GM19372 (cell line): ENCODE data around the gene SPOCK2.

Source experiments
- ATAC-seq: cut with Tn5 transposase; IDR thresholded peaks from one replicate; pipeline ENCODE4 v1.9.1; 2021; ENCODE audit warnings: mild to moderate bottlenecking, low read depth, moderate library complexity; ENCODE audit not compliant: unreplicated experiment

Gene SPOCK2

DNA sequence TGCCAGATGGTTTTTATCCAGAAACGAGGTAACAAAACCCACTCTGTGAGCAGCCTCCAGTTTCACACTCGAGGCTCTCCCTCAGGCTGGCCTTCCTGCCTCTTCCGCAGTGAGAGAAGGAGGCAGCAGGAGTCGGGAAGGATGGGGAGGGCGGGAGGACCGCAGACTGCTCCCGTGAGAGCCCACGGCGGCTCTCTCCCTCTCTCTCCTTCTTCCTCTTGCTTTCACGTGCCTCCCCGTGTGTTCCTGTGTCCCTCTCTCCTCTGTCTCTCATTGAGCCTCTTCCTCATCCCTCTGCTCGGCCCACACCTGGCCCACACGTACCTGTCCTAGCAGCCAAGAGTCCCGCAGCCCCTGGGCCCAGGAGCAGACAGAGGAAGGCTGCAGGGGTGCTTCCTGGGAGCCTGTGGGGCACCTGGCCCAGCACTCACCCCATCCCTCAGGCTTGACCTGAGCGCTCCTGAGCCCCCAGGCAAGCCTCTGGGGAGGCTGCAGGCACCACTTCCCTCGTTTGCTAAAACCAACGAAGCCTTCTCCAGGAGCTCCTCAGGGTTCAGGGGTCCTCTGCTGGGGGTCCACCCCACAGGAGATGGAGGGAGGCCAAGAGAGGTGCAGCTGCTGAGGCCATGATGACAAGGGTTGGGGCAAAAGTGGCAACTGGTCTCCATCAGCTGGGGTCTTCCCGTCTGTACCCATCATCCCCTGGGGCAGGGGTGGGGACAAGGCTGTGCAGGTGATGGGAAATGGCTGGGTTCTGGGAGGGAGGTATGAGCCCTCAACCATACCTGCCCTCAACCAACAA is 13.6 kb downstream of the SPOCK2 start:
- no peak for ATAC-seq

- ATAC-seq = no peak
Observed at GRCh38 chr10:72073708-72074573, 14.4 kb downstream of the SPOCK2 start.

GRCh38 chr10:72072639-72073038 is 15.7 kb downstream of the SPOCK2 start:
- no peak for ATAC-seq

DNA sequence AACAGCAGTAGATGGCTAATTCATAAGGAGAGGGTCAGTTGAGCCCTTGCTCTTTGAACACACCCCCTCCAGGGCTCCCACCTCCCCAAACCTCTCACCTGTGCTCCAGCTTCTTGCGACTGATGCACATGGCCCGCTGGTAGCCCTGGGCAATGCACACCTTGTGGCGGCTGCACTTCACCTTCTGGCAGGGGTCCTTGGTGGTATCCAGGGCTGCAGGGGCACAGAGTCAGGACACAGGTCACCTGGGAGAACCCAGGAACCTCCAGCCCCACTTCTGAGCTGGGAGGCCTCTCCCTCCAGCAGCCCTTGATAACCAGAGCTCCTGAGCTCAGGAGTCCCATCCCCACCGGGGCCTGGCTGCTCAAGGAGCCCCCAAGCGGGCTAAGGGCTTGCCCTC is 16.3 kb downstream of the SPOCK2 start:
- no peak for ATAC-seq

DNA sequence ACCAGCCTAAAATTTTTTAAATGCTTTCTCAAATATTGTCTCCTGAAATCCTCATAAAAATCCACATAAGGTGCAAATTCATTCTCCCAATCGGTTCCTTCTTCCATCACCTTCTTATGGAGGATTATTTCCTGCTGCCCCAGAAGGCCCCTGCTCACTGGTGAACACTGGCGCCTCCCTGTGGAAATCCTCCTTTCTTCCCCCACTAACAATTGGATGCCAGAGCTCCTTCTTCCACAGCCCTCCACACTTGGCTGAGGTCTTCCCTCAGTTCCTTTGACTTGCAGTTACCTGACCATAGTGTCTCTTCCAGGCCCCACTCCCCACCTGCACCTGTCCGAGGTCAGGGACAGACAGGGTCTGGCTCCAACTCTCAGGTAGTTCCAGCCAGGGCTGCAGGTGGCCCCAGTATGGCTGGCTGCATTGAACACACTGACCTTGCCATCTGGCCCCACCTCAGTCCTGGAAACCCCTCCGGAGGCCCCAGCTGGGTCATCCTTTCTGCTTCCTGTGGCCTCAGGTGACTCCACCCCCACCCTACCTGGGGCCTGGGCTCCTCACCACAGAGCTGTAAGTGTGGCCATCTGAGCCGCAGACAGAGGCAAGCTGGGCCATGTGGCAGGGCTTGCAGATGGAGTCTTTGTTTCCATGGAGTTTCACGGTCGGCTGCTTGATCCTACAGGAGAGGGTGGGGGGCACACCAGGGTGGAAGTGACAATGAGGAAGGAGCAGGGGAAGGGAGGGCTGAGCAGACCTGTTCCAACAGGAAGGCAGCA is 18.4 kb downstream of the SPOCK2 start:
- ATAC-seq = no peak

DNA sequence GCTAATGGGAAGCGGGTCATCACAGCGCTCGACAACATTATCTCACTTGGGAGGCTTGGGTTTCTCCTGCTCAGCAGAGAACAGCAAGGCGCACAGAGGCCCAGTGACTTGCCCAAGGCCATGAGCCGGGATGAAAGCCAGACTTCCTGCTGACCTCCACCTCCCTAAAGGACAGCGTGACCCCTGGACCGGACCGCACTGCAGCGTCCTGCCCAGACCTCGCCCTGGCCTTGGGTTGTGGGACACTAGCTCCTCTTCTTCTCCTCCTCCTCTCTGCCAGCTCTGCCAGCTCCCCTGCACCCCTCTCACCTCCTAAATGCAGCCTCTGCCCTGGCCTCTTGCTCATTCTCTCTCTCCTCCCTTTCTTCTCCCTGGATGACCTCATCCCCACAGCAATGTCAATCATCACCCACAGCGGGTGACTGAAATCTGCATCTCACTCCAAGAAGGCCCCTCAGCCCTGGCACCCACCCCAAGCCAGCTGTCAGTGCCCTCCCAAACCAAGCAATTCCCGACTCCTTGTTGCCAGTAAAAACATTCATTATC is 19.4 kb downstream of the SPOCK2 start:
- no peak for ATAC-seq

DNA sequence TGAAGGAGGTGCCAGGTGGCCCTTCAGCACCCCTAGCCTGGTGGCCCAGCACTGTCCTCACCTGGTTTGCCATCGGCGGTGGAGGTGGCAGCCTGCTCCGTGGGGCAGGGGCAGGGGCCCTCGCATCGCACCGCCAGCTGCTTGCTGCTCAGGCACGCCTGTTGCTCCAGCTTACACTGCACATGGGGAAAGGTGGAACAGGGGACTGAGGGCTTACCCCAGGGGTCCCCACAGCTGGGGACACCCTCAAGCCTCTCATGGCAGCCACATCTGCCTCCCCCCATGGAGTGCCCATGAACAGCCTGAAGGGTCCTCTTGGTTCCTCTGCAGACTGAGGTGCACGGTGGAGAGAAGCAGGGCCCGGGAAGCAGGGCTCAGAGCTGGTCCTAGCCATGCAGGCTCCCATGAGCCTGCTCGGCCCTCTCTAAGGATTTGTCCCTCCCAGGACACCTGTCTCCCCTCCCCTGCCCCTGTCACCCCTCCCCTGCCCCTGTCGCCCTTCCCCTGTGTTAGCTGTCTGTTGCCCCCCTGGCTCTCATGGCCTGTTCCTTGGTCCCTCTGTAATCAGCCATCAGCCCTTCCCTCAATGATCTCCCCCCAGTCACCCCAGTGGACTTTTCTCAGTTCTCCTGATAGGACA is 20.1 kb downstream of the SPOCK2 start:
- no peak for ATAC-seq

DNA sequence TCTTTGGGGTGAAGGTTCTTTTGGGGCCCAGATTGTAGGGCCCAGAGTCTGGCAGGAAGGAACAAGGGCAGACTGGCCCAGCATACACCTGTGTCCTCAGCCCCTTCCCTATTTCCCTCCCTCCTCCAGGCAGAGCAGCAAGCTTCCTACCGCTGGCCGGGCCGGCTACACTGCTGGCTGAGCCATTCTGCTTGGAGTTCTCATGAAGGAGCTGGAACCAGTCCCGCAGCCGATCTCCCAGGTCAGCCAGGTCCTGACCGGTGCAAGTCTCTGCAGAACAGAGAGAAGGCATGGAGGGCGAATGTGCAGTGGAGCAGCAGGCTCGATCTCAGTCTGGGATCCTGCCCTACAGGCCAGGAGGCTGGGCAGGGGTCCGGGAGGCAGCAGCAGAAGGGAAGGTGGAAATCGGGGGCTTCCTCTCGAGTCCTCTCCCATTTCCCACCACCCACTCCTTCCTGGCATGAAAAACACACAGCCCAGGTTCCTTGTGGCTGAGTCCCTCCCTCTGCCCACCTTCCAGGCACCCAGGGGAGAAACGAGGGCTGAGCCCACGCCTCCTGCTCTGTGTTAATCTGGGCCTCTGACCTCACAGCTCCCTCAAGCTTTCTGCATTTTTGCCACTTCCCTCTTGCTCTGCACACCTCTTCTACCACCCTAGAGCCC is 20.8 kb downstream of the SPOCK2 start:
- no peak for ATAC-seq

- no peak for ATAC-seq
Observed at GRCh38 chr10:72066318-72067284, 21.8 kb downstream of the SPOCK2 start.

- no peak for ATAC-seq
Observed at GRCh38 chr10:72065439-72066025, 22.8 kb downstream of the SPOCK2 start.

DNA sequence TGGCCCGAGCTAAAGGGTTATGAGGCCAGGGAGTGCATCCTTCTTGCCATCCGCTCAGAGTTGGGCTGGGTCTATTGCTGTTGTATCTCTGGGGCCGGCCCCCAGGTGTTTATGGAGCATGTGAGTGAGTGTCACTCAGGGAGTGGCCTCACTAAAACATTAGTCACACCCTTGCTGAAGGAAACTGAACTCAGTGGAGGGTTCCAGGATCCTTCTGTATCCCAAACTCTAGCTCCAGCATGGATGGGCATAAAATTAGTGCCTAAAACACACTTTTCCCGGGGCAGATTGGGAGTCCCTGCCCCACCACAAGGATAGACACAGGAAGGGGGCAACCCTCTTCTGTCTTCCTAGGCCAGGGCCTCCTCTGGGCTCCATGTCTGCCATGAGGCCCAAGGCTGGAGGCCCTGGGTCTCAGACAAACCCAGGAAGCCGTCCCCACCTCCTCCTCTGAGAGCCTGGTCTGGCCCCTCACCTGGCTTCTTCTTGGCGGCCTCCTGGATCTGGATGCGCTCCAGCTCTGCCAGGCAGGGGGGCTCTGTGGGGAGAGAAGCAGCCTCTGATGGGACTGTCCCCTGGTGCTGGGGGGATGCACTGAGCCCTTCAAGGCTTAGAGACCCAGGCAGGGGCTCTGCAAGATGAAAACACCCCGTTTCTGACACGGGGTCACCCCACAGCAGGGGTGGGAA is 24.5 kb downstream of the SPOCK2 start:
- ATAC-seq = no peak

DNA sequence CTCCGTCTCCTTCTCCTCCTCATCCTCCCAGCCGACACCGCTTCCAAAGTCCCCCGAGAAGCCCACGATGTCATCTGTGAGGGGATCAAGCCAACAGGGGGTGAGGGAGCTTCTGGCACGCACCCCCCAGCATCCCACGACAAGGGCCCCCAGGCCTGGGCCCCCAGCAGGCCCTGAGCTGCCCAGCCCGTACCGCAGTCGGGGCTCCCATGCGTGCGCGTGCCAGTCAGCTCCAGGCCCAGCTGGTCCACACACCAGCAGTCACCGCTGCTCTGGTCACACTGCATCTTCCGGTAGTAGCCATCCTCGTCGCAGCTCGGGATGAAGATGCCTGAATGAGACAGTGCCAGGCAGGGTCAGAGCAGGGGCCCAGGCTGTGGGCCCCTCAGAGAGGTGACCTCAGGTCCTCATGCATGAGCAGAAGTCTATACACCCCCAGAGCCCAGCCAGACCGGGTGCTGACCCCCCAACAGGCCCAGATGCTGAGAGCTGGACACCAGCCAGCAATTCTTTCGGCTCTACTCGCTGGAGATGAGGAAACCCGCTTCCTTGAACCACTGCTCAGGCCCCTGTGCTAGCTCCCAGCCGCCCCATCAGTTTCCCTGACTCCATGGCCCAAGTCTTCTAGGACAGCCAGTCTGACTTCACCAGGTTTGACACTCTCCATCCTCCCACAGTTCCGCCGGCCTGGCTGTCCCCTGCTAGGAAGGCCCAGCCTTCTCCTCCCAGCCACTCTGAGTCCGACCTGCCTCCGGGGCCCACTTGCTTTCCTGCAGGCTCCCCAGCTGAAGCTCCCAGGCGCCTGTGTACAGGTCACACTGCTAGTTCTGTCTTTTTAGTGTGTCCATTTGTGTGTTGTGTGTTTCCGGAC is 25.3 kb downstream of the SPOCK2 start:
- ATAC-seq = no peak

DNA sequence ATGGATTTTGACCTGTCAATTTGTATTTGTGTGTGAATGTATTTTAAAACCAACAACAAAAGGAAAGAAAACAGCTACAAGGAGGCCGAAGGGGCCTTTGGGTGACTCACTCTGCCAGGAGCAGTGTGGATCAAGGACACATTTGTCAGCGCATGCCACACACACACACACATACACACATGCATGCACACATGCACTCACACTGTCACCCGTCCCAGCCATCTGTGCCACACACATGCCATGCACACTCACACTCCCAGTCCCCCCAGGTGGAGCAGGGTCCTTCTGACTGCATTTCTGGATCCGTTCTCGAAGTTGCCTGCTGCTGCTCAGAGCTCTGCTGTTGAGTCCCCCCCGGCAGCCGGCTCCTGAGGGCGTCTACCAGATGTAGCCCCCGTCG is 26.0 kb downstream of the SPOCK2 start:
- no peak for ATAC-seq

DNA sequence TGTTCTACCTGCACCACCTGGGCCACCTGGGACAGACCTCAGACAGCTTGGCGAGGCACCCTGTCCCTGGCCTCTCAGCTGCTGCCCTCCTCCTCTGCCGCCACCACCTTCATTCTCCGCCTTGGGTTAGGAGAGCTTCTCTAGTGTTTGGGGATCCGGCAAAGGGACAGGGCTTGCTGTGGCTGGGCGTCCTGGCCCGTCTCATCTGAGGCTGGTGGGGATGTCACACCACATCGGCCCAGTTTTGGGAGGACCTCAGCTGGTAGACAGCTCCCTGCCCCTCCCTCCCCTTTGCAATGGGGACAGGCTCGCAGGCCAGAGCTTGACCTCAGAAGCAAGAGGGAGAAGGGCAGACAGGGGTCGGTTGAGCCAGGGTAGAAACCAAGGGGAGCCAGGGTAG is 26.4 kb downstream of the SPOCK2 start:
- no peak for ATAC-seq

DNA sequence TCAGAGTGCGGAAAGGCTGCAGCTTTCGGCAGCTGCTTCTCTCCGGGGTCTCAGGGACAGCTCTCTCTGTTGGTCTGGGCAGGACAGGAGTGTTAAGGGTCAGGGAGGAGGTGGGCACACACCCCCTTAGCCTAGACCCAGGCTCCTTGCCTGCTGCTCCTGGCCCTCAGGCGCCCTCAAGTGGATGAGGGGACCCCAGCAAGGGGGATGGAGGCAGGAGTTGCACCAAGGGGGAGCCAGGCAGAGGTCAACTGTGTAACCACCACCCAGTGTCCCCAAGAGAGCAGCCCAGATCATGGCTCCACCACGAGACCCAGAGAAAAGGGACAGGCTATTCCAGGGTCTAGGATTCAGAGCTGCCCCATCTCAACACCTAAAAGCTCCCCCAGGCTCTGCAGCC is 26.9 kb downstream of the SPOCK2 start:
- ATAC-seq = no peak
